ENCODE results near the gene TCHP. TPM values are rescaled to one million over a fixed set of nuclear protein-coding genes. Genes with fewer than 3 reads are reported as not detected.
A peak's percentile ranks its signal among the peaks of the same experiment; 100 is the strongest.

The TCHP gene
- total RNA-seq, 2 donors from 2014 or later, result 26.1 to 31.9 TPM

DNA sequence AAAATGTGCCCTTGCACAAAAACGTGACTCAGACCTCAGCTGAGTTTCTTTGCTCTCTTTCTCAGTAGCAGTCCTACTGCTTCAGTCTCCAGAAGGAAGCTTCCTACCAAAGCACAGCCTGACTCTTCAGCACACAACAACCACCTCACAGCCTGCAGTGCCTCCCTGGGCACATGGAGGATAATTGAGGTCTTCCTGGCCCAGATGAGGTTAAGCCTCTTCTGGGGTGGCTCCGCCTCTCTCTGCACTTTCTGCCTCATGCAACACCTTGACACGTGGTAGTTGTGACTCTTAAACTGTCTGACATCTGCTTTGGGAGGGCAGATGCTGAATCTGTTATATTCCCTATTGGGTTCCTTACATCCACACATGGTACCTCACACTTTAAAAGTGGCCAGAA is 62.3 kb downstream of the TCHP start:
- DNase-seq, result peak; percentile 71
- peaks cover 42% of the 10 kb centered on the region for H3K36me3 Mint-ChIP-seq (ENCODE audit: low read depth)
- Histone ChIP-seq H3K36me3 (ENCODE audit: control insufficient read depth, insufficient read depth, low read length) (peaks cover 66% of the 10 kb centered on the region), H3K27ac (ENCODE audit: low read depth, low read length) (no peak overlapping the region), H3K9ac (ENCODE audit: extremely low read depth, low read length, poor library complexity, severe bottlenecking) (no peak overlapping the region), H3K9me3 (ENCODE audit: control insufficient read depth, low read length) (no peaks in the 10 kb centered on the region), H3K27me3 (ENCODE audit: control insufficient read depth, insufficient read depth, low read length, poor library complexity, severe bottlenecking) (no peaks in the 10 kb centered on the region), H3K4me3 (ENCODE audit: low read length) (no peak overlapping the region), H3K4me1 (ENCODE audit: control insufficient read depth, insufficient read depth, low read length) (no peaks in the 10 kb centered on the region)
- no peak overlapping the region for H3K4me3 Mint-ChIP-seq
- 90 to 100% methylated on average over 1 to 3 of the region's 3 CpGs for whole genome bisulfite sequencing, 2 experiments (ENCODE audit: insufficient coverage in 1 of 2, insufficient read length in 1 of 2)
- H3K9me3 Mint-ChIP-seq, result no peaks in the 10 kb centered on the region
- H3K27me3 Mint-ChIP-seq (ENCODE audit: insufficient read depth), result no peaks in the 10 kb centered on the region
- no peaks in the 10 kb centered on the region for H3K4me1 Mint-ChIP-seq
- H3K27ac Mint-ChIP-seq, result no peak overlapping the region
- TF ChIP-seq CTCF (conservative IDR thresholded peaks at IDR 0.05), result no peak

DNA sequence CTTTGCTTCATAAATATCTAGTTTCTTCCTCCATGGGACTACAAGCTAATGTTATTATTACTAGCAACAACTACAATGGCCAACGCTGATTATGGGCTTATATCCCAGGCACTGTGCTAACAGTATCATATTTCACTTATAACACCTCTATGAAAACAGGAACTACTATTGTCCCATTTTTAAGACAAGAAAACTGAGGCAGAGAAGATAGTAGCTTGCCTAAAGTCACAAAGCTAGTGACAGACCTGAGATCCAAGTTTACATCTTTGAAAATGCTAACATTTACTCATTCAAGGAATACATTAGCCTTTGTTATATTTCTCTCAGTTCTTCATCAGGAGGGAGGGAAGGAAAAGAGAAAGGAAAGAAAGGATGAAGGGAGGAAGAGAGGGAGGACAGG is 63.3 kb downstream of the TCHP start:
- Mint-ChIP-seq H3K4me3 (no peak overlapping the region), H3K27me3 (ENCODE audit: insufficient read depth) (no peaks in the 10 kb centered on the region), H3K27ac (no peak overlapping the region), H3K9me3 (no peaks in the 10 kb centered on the region), H3K4me1 (no peaks in the 10 kb centered on the region), H3K36me3 (ENCODE audit: low read depth) (peaks cover 37% of the 10 kb centered on the region)
- no peak for TF ChIP-seq CTCF (conservative IDR thresholded peaks at IDR 0.05)
- no peaks in the 10 kb centered on the region for H3K4me1 ChIP-seq (ENCODE audit: control insufficient read depth, insufficient read depth, low read length)
- H3K27me3 ChIP-seq (ENCODE audit: control insufficient read depth, insufficient read depth, low read length, poor library complexity, severe bottlenecking), result no peaks in the 10 kb centered on the region
- no peak overlapping the region for H3K27ac ChIP-seq (ENCODE audit: low read depth, low read length)
- 85 to 100% methylated on average over 1 of the region's 1 CpG for WGBS, 2 experiments (ENCODE audit: insufficient coverage in 1 of 2, insufficient read length in 1 of 2)
- H3K9ac ChIP-seq (ENCODE audit: extremely low read depth, low read length, poor library complexity, severe bottlenecking), result no peak overlapping the region
- DNase-seq, result no peak
- no peaks in the 10 kb centered on the region for H3K9me3 ChIP-seq (ENCODE audit: control insufficient read depth, low read length)
- H3K4me3 ChIP-seq (ENCODE audit: low read length), result no peak overlapping the region
- peaks cover 69% of the 10 kb centered on the region for H3K36me3 ChIP-seq (ENCODE audit: control insufficient read depth, insufficient read depth, low read length)

DNA sequence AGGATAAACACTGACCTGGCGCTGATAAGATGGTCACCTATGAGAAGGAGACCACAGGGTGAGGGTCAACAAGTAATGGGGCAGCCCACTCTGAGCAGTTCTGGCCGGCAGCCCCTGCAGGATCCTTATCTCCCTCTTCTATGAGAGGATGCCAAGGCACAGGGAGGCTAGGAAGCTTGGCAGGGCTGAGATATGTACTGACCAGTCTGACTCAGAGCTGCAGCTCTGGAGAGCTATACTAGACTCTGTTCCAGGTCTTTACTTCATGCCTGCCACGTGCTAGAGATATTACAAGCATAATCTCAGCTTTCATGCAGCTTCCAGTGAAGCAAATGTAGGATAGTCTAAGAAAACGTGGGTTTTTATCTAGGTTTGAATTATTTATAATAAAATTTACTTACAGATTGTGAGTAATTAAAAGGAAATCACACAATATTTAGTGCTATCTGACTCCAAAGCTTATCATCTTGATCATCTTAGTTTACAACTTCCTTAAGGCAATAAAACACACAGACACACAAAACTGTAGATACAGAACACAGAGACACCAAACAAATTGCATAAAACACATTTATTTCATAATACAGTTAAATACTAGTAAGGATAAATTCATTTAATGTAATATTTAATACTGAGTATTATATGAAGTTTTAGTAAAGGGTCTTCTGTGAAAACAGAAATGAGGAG is 63.8 kb downstream of the TCHP start:
- Mint-ChIP-seq H3K4me3 (no peak overlapping the region), H3K36me3 (ENCODE audit: low read depth) (peaks cover 31% of the 10 kb centered on the region), H3K27ac (no peak overlapping the region), H3K9me3 (no peaks in the 10 kb centered on the region), H3K4me1 (no peaks in the 10 kb centered on the region), H3K27me3 (ENCODE audit: insufficient read depth) (no peaks in the 10 kb centered on the region)
- Histone ChIP-seq H3K27ac (ENCODE audit: low read depth, low read length) (no peak overlapping the region), H3K27me3 (ENCODE audit: control insufficient read depth, insufficient read depth, low read length, poor library complexity, severe bottlenecking) (no peaks in the 10 kb centered on the region), H3K9ac (ENCODE audit: extremely low read depth, low read length, poor library complexity, severe bottlenecking) (no peak overlapping the region), H3K9me3 (ENCODE audit: control insufficient read depth, low read length) (no peaks in the 10 kb centered on the region), H3K36me3 (ENCODE audit: control insufficient read depth, insufficient read depth, low read length) (peaks cover 63% of the 10 kb centered on the region), H3K4me1 (ENCODE audit: control insufficient read depth, insufficient read depth, low read length) (no peaks in the 10 kb centered on the region), H3K4me3 (ENCODE audit: low read length) (no peak overlapping the region)
- WGBS, 2 experiments (ENCODE audit: insufficient coverage in 1 of 2, insufficient read length in 1 of 2), result 90 to 98% methylated on average over 2 to 3 of the region's 4 CpGs
- DNase-seq, result no peak
- TF ChIP-seq CTCF (conservative IDR thresholded peaks at IDR 0.05), result no peak
